NCI-H1048 (cell line): ENCODE results near the gene DLX2.
A peak's percentile ranks its signal among the peaks of the same experiment; 100 is the strongest.
"Not testable (repeated sequence)": the region's sequence is repeated elsewhere in the genome, so short reads cannot be mapped to it uniquely, and the experiment has no call there.

Experiments
- DNase-seq: peaks from one replicate; lab custom pipeline; 2025; lab: John Stamatoyannopoulos, UW

DLX2 gene

GRCh38 chr2:172102391-172103359 is at the start of gene DLX2:
Gene DLX2 (minus strand): TSS chr2:172102900. CDS start chr2:172102538, 362 bp downstream.
- DNase-seq, result peak; percentile 89

GRCh38 chr2:172147944-172148650 is 45.4 kb upstream of the DLX2 start:
- DNase-seq, result no peak

- no peak for DNase-seq
Observed at GRCh38 chr2:172143817-172144216, 41.1 kb upstream of the DLX2 start.

GRCh38 chr2:172138727-172139126 is 36.0 kb upstream of the DLX2 start:
- DNase-seq, result not testable (repeated sequence)

- DNase-seq, result peak; percentile 37
Observed at GRCh38 chr2:172137943-172138342, 35.2 kb upstream of the DLX2 start.

GRCh38 chr2:172137109-172137508 is 34.4 kb upstream of the DLX2 start:
- no peak for DNase-seq

GRCh38 chr2:172135446-172135845 is 32.7 kb upstream of the DLX2 start:
- no peak for DNase-seq

GRCh38 chr2:172134270-172134669 is 31.6 kb upstream of the DLX2 start:
- DNase-seq, result no peak

GRCh38 chr2:172131713-172132555 is 29.2 kb upstream of the DLX2 start:
- no peak for DNase-seq

GRCh38 chr2:172129404-172129803 is 26.7 kb upstream of the DLX2 start:
- no peak for DNase-seq

- DNase-seq, result no peak
Observed at GRCh38 chr2:172128484-172128883, 25.8 kb upstream of the DLX2 start.

- DNase-seq, result no peak
Observed at GRCh38 chr2:172120118-172120517, 17.4 kb upstream of the DLX2 start.

GRCh38 chr2:172119089-172119488 is 16.4 kb upstream of the DLX2 start:
- no peak for DNase-seq

GRCh38 chr2:172116107-172116506 is 13.4 kb upstream of the DLX2 start:
- no peak for DNase-seq

GRCh38 chr2:172114579-172114978 is 11.9 kb upstream of the DLX2 start:
- no peak for DNase-seq

GRCh38 chr2:172114176-172114575 is 11.5 kb upstream of the DLX2 start:
- DNase-seq, result not testable (repeated sequence)

- no peak for DNase-seq
Observed at GRCh38 chr2:172113617-172114016, 10.9 kb upstream of the DLX2 start.

GRCh38 chr2:172109988-172110811 is 7.5 kb upstream of the DLX2 start:
- no peak for DNase-seq

GRCh38 chr2:172109256-172109987 is 6.7 kb upstream of the DLX2 start:
- no peak for DNase-seq

GRCh38 chr2:172108587-172108930 is 5.9 kb upstream of the DLX2 start:
- DNase-seq, result no peak
